Measurements from ENCODE around the gene CATSPER4.

DNA sequence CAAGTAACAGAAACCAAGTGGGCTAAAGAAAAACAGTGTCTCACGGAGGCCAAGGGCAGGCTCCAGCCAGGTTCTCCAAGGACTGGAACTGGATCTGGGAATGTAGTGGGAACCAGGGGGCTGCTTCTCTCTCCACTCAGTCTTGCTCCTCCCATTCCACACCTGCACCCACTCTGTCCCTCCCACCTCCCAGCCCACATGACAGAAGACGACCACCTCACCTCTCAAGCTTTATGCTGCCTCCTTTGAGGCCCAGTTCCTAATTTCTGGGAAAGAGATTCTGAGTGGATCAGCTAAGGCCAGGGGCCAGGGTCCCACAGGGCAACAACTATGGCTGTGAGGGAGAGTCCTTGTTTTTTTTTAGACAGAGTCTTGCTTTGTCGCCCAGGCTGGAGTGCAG is 24.8 kb downstream of the CATSPER4 start:
- TF ChIP-seq REST (IDR thresholded peaks at IDR 0.05; ENCODE audit: low read depth) (no peak), EGR1 (IDR thresholded peaks at IDR 0.05) (no peak), EP300 (IDR thresholded peaks at IDR 0.05; ENCODE audit: borderline replicate concordance) (no peak), MAX (IDR thresholded peaks at IDR 0.05) (no peak), TEAD4 (IDR thresholded peaks at IDR 0.05) (no peak), FOXM1 (IDR thresholded peaks at IDR 0.05; ENCODE audit: borderline replicate concordance, low read depth) (no peak), YY1 (IDR thresholded peaks at IDR 0.05; ENCODE audit: low read depth) (no peak), CEBPB (IDR thresholded peaks at IDR 0.05) (no peak), TAF1 (IDR thresholded peaks at IDR 0.05; ENCODE audit: low read depth) (no peak), NFIC (IDR thresholded peaks at IDR 0.05) (no peak), USF1 (IDR thresholded peaks at IDR 0.05) (no peak), CREB1 (IDR thresholded peaks at IDR 0.05; ENCODE audit: low read depth) (no peak), TCF12 (IDR thresholded peaks at IDR 0.05; ENCODE audit: low read depth) (no peak), RAD21 (IDR thresholded peaks at IDR 0.05; ENCODE audit: low read depth) (no peak)
